Lung (tissue), 12 donors: Measurements from ENCODE around the gene CACNA1I. TPM values are rescaled to one million over a fixed set of nuclear protein-coding genes. Genes with fewer than 3 reads are reported as not detected.
A peak's percentile ranks its signal among the peaks of the same experiment; 100 is the strongest.

Source experiments
- ATAC-seq: fragments of 200-7000 bp; cut with Tn5 transposase; one replicate; pipeline ENCODE4 v1.9.1; 2020; ENCODE audit warnings: moderate number of reproducible peaks; ENCODE audit not compliant: insufficient read depth, low FRiP score
- DNase-seq, 3 donors: peaks; one replicate each; pipeline ENCODE4 v3.0.0-alpha.2; 2013 to 2017
- H3K27ac ChIP-seq, 2 donors: one replicate each; pipeline ENCODE4 v1.5.1; 2013; ENCODE audit warnings: mild to moderate bottlenecking in 2 of 2, moderate library complexity in 2 of 2, control low read depth in 1 of 2, inconsistent platforms in 1 of 2, low read depth in 1 of 2, low read length in 1 of 2
- H3K27me3 ChIP-seq, 3 donors: one replicate each; pipeline ENCODE4 v1.5.1; 2013; ENCODE audit warnings: low read length in 2 of 3; ENCODE audit not compliant: control insufficient read depth in 3 of 3, insufficient read depth in 3 of 3
- H3K36me3 ChIP-seq, 4 donors: one replicate each; pipeline ENCODE4 v1.5.1; 2013; ENCODE audit warnings: low read length in 4 of 4, mild to moderate bottlenecking in 1 of 4, moderate library complexity in 1 of 4; ENCODE audit not compliant: control insufficient read depth in 4 of 4, insufficient read depth in 4 of 4
- H3K4me1 ChIP-seq, 5 donors: one replicate each; pipeline ENCODE4 v1.5.1; 2013; ENCODE audit warnings: low read length in 5 of 5, mild to moderate bottlenecking in 2 of 5, moderate library complexity in 1 of 5; ENCODE audit not compliant: control insufficient read depth in 5 of 5, insufficient read depth in 5 of 5
- H3K4me3 ChIP-seq: one replicate; pipeline ENCODE4 v1.5.1; 2013; ENCODE audit warnings: mild to moderate bottlenecking, control low read depth, moderate library complexity
- H3K9ac ChIP-seq, 2 donors: one replicate each; pipeline ENCODE4 v1.5.1; 2013; ENCODE audit warnings: low read length in 2 of 2, control low read depth in 1 of 2; ENCODE audit not compliant: insufficient read depth in 1 of 2
- H3K9me3 ChIP-seq, 4 donors: one replicate each; pipeline ENCODE4 v1.5.1; 2013; ENCODE audit warnings: low read length in 3 of 4, mild to moderate bottlenecking in 1 of 4, moderate library complexity in 1 of 4; ENCODE audit not compliant: control insufficient read depth in 4 of 4, insufficient read depth in 3 of 4
- WGBS, 2 donors: extraction: QIAGEN DNeasy Blood & Tissue Kit; methylation state at CpG; one replicate each; pipeline ENCODE4 v1.1.7; 2013; 5-methylcytosine and 5-hydroxymethylcytosine counted together
- polyA plus RNA-seq, 2 donors: library from polyadenylated mRNA; stranded (reverse); fragments of 200-250 nt; gene quantifications; one replicate each; pipeline ENCODE4 v1.2.1, GENCODE V29; 2013
- total RNA-seq, 2 donors: library from RNA; depleted of rRNA in 1 of 2; stranded (reverse); fragments of >200 nt in 1 of 2; gene quantifications; one replicate each; pipeline ENCODE4 v1.2.1, GENCODE V29; 2014 to 2021
- TF ChIP-seq, protein P1 (sequence below): IDR thresholded peaks from 2 replicates; pipeline ENCODE4 v1.5.1; 2012; ENCODE audit warnings: mild to moderate bottlenecking; ENCODE audit errors: control extremely low read depth, extremely low read depth
- donor health status: control.
- donor health status: control.
- donor health status: Bipolar disorder and iron deficiency.
- donor health status: healthy.
- donor health status: DM: yes; HTN: yes; CAD: no.

Gene CACNA1I
- total and polyA plus RNA-seq, 4 donors = 0.07 to 0.22 (median 0.16) TPM

DNA sequence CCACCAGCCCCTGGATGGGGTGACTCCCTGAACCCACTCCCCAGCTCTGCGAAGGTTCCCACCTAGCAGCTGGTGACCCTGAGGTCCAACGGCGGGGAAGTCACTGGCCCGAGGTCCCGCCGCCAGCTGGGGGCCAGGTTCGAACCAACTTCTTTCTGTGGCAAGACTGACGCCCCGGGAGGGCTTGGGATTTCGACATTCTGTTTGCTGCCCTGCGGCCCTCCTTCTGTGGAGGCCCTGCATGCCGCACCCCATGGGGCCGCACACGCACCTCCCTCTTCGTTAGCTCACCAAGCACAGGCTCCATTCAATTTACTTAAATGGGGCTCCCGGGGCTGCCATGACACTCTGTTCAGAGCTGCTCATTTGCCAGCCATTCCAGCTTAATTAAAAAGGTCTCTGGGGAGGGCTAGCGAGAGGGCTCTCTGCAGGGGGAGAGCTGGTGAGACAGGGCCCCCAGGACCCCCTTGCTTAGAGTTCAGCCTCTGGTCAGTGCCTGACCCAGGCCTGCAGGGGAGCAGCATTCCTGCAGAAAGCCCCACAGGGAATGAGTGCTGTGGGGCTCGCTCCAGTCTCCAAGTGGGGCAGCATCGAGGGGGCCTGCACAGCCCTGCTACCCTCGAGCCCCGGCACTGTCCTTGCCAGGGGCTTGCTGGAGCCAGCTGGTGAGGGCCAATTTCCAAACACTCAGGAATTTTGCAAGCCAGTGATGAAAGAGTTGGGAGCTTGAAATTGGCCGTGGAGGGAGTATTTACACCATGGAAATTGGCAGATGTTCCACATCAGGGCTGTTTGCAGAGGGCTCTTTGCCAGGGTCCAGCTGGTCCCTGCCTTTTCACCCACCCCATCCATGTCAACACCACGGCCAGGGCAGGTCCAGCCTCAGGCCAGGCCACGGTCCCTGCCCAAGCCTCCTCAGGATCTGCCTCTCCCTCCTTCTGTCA is 80.8 kb downstream of the CACNA1I start:
- TF ChIP-seq, protein P1, sequence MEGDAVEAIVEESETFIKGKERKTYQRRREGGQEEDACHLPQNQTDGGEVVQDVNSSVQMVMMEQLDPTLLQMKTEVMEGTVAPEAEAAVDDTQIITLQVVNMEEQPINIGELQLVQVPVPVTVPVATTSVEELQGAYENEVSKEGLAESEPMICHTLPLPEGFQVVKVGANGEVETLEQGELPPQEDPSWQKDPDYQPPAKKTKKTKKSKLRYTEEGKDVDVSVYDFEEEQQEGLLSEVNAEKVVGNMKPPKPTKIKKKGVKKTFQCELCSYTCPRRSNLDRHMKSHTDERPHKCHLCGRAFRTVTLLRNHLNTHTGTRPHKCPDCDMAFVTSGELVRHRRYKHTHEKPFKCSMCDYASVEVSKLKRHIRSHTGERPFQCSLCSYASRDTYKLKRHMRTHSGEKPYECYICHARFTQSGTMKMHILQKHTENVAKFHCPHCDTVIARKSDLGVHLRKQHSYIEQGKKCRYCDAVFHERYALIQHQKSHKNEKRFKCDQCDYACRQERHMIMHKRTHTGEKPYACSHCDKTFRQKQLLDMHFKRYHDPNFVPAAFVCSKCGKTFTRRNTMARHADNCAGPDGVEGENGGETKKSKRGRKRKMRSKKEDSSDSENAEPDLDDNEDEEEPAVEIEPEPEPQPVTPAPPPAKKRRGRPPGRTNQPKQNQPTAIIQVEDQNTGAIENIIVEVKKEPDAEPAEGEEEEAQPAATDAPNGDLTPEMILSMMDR = no peak
- H3K4me1 ChIP-seq = peaks cover 0 to 47% (median 3%) of the 10 kb centered on the region in 5 donors
- peaks cover 0 to 2% (median 0%) of the 10 kb centered on the region in 4 donors for H3K9me3 ChIP-seq
- H3K27me3 ChIP-seq = peaks cover 0 to 7% (median 2%) of the 10 kb centered on the region in 3 donors
- no peak overlapping the region for H3K4me3 ChIP-seq
- no peak overlapping the region for H3K9ac ChIP-seq
- 73 to 77% methylated on average over 24 of the region's 24 CpGs for WGBS, 2 donors
- DNase-seq = peak; percentile 87 to 95 (median 94)
- no peak for ATAC-seq
- H3K27ac ChIP-seq = no peak overlapping the region
- no peaks in the 10 kb centered on the region for H3K36me3 ChIP-seq

DNA sequence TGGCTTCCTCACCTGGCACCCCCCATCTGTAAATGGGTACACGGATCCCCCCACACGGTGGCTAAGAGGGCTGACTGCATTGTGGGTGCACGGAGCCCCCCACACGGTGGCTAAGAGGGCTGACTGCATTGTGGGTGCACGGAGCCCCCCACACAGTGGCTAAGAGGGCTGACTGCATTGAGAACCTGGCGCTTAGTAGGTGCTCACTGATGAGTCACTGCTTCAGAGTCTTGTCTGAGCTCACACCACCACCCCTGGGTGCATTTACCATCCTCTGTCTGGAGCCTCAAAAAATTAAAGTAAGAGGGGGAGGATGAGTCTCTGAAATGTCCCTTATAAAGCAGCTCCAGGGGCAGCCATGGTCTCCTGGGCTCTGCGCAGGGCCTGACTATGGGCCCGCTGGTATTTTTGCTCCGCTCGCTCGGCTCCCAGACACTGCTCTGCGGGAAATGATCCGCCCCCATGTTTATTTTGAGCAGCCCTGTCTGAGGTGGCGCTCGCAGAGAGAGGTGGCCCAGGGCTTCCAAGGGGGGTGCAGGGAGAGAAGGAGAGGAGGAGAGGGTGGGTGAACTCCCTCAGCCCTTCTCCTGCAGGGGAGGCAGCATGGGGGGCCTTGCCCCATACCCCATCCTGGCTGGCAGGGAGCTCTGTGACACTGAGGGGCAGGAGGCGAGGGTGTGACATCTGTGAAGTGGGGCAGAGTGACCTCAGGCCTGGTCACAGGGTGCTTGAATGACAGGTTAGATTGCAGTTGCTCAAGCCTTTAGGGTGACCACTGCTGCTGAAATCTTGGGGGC is 82.6 kb downstream of the CACNA1I start:
- no peak for ATAC-seq
- peaks cover 0 to 7% (median 7%) of the 10 kb centered on the region in 3 donors for H3K27me3 ChIP-seq
- WGBS, 2 donors = 75 to 78% methylated on average over 16 of the region's 16 CpGs
- H3K36me3 ChIP-seq = no peaks in the 10 kb centered on the region
- DNase-seq = no peak
- TF ChIP-seq, protein P1 = no peak
- H3K9me3 ChIP-seq = peaks cover 0 to 2% (median 0%) of the 10 kb centered on the region in 4 donors
- no peak overlapping the region for H3K27ac ChIP-seq
- H3K9ac ChIP-seq = no peak overlapping the region
- H3K4me1 ChIP-seq = peaks cover 0 to 46% (median 6%) of the 10 kb centered on the region in 5 donors
- H3K4me3 ChIP-seq = no peak overlapping the region

DNA sequence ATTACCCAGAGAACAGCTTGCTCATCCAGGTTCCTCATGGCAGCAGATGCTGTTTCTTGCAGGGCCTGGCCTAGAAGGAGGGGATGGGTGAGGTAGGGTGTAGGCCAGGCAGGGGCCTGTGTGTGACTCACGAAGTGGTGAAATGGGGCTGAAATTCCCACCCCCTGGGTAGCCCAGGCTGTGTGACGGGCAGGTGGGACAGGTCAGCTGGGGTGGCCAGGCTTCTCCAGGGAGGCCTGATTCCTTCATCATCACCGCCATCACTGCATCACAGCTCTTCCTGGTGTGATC is 83.2 kb downstream of the CACNA1I start:
- Histone ChIP-seq H3K36me3 (no peaks in the 10 kb centered on the region), H3K9me3 (peaks cover 0 to 2% (median 0%) of the 10 kb centered on the region in 4 donors), H3K27me3 (peaks cover 0 to 7% (median 7%) of the 10 kb centered on the region in 3 donors), H3K27ac (no peak overlapping the region), H3K9ac (no peak overlapping the region), H3K4me1 (peaks cover 0 to 40% (median 6%) of the 10 kb centered on the region in 5 donors), H3K4me3 (no peak overlapping the region)
- DNase-seq (no peak), ATAC-seq (no peak)
- WGBS, 2 donors = 84 to 89% methylated on average over 3 of the region's 3 CpGs
- TF ChIP-seq, protein P1 = no peak
